Uterus (tissue), 4 donors: ENCODE data around the gene RALGAPB. TPM values are rescaled to one million over a fixed set of nuclear protein-coding genes. Genes with fewer than 3 reads are reported as not detected.

ENCODE experiments used
- DNase-seq, 2 donors: peaks; one replicate each; pipeline ENCODE4 v3.0.0-alpha.2; 2019 to 2020
- H3K27ac ChIP-seq, 2 donors: fragments of 200-600 bp; sonication (generic); 1 replicate in 1 of 2; 2 replicates in 1 of 2; pipeline ENCODE4 v1.5.1; 2016 to 2018
- H3K27me3 ChIP-seq, 2 donors: fragments of 200-600 bp; sonication (generic); one replicate each; pipeline ENCODE4 v1.5.1; 2018 to 2019; ENCODE audit warnings: control low read depth in 1 of 2
- H3K36me3 ChIP-seq, 2 donors: fragments of 200-600 bp; sonication (generic); one replicate each; pipeline ENCODE4 v1.5.1; 2019; ENCODE audit warnings: control low read depth in 1 of 2
- H3K4me1 ChIP-seq, 2 donors: fragments of 200-600 bp; sonication (generic); one replicate each; pipeline ENCODE4 v1.5.1; 2018 to 2019; ENCODE audit warnings: control low read depth in 1 of 2
- H3K4me3 ChIP-seq, 2 donors: fragments of 200-600 bp; sonication (generic); 1 replicate in 1 of 2; 2 replicates in 1 of 2; pipeline ENCODE4 v1.5.1; 2018 to 2019; ENCODE audit warnings: mild to moderate bottlenecking in 1 of 2
- H3K9me3 ChIP-seq, 2 donors: fragments of 200-600 bp; sonication (generic); one replicate each; pipeline ENCODE4 v1.5.1; 2019; ENCODE audit warnings: control low read depth in 1 of 2
- CTCF ChIP-seq, 4 experiments: fragments of 200-600 bp in 2 of 4; fragments of 450-650 bp in 2 of 4; sonication (generic) in 2 of 4; IDR thresholded peaks; one replicate each; pipeline ENCODE4 v1.5.1; 2016 to 2019; ENCODE audit warnings: antibody characterized with exemption in 4 of 4, mild to moderate bottlenecking in 2 of 4, moderate library complexity in 1 of 4
- POLR2A ChIP-seq, 2 donors: fragments of 450-650 bp; IDR thresholded peaks; one replicate each; pipeline ENCODE4 v1.6.1; 2016; ENCODE audit warnings: antibody characterized with exemption in 2 of 2, mild to moderate bottlenecking in 1 of 2, moderate library complexity in 1 of 2
- intact Hi-C: fragments of 100-400 bp; cut with DNase I; formaldehyde crosslinking; loops from one replicate; pipeline ENCODE4 v1.15.1; 2023; ENCODE audit warnings: low total_unique reads
- total RNA-seq, 4 donors: library from RNA; depleted of rRNA in 3 of 4; stranded (reverse); fragments of >200 nt in 3 of 4; gene quantifications; one replicate each; pipeline versions ENCODE4 v1.1.0 to v1.2.4, GENCODE V29; 2014 to 2023
- donor health status: DM: yes; HTN: yes; CAD: no.

The RALGAPB gene
- total RNA-seq, 4 donors from 2014 or later: 27.4 to 57.0 (median 39.9) TPM

- peaks cover 0 to 11% of the 10 kb centered on the region in 2 donors for H3K27me3 ChIP-seq
- DNase-seq: no peak
- H3K4me3 ChIP-seq: no peak within 1 kb of the TSS
- no peak within 1 kb of the TSS for H3K27ac ChIP-seq
- intact Hi-C loops: no loop called here
- no peak for TF ChIP-seq CTCF (IDR thresholded peaks at IDR 0.05)
- no peak for TF ChIP-seq POLR2A (IDR thresholded peaks at IDR 0.05)
- H3K36me3 ChIP-seq: no peaks in the 10 kb centered on the region
- H3K9me3 ChIP-seq: no peaks in the 10 kb centered on the region
- no peaks in the 10 kb centered on the region for H3K4me1 ChIP-seq
These were observed 128.9 kb downstream of the RALGAPB start, which contains the start of gene ARHGAP40 for GRCh38 chr20:38601216-38602184. TSS of gene ARHGAP40 (plus strand) at chr20:38601809.

- Histone ChIP-seq H3K4me1 (no peaks in the 10 kb centered on the region), H3K27ac (no peak overlapping the region), H3K27me3 (peaks cover 0 to 11% of the 10 kb centered on the region in 2 donors)
These were observed 129.5 kb downstream of the RALGAPB start for GRCh38 chr20:38602185-38602581.

GRCh38 chr20:38603286-38603685 lies 130.6 kb downstream of the RALGAPB start:
- H3K36me3 ChIP-seq: no peaks in the 10 kb centered on the region
- no peak for TF ChIP-seq POLR2A (IDR thresholded peaks at IDR 0.05)
- TF ChIP-seq CTCF (IDR thresholded peaks at IDR 0.05): no peak
- DNase-seq: no peak
- H3K27me3 ChIP-seq: peaks cover 0 to 11% of the 10 kb centered on the region in 2 donors
- H3K27ac ChIP-seq: no peak overlapping the region
- intact Hi-C loops: no loop called here
- H3K9me3 ChIP-seq: no peaks in the 10 kb centered on the region
- no peak overlapping the region for H3K4me3 ChIP-seq
- H3K4me1 ChIP-seq: no peaks in the 10 kb centered on the region

More at GRCh38 chr20:38602185-38602581, 129.5 kb downstream of the RALGAPB start:
- H3K4me3 ChIP-seq: no peak overlapping the region
- no peaks in the 10 kb centered on the region for H3K36me3 ChIP-seq
- TF ChIP-seq CTCF (IDR thresholded peaks at IDR 0.05) (no peak), POLR2A (IDR thresholded peaks at IDR 0.05) (no peak)
- intact Hi-C loops: no loop called here
- DNase-seq: no peak
- H3K9me3 ChIP-seq: no peaks in the 10 kb centered on the region

GRCh38 chr20:38604873-38605303 lies 132.2 kb downstream of the RALGAPB start:
- intact Hi-C loops: no loop called here
- H3K27me3 ChIP-seq: peaks cover 0 to 11% of the 10 kb centered on the region in 2 donors
- H3K27ac ChIP-seq: no peak overlapping the region

More at GRCh38 chr20:38604873-38605303, 132.2 kb downstream of the RALGAPB start:
- TF ChIP-seq POLR2A (IDR thresholded peaks at IDR 0.05): no peak
- TF ChIP-seq CTCF (IDR thresholded peaks at IDR 0.05): no peak
- Histone ChIP-seq H3K9me3 (no peaks in the 10 kb centered on the region), H3K36me3 (no peaks in the 10 kb centered on the region), H3K4me3 (no peak overlapping the region), H3K4me1 (no peaks in the 10 kb centered on the region)
- DNase-seq: no peak
